ENCODE data around the gene ATXN1. TPM values are rescaled to one million over a fixed set of nuclear protein-coding genes. Genes with fewer than 3 reads are reported as not detected.

ATXN1 gene
- total RNA-seq, 1 donor from 2014 or later, result 64.5 TPM

DNA sequence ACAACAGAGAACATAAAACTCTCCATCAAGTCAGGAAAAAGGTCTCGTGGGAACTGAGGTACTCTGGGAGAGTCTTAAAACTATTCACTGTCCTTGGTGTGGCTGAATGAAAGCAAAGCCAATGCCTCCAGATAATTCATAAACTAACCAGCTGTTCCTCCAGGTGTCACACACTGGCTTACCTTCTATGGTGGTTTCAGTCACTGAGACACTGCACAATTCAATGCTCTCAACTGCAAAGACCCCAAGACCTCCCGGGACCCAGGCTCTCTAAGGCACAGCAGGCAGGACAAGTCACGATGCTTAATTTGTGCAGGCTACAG, 422.0 kb downstream of the ATXN1 start:
- peaks cover 72% of the 10 kb centered on the region for H3K4me1 Mint-ChIP-seq (ENCODE audit: low read depth)
- H3K27ac Mint-ChIP-seq (ENCODE audit: unreplicated experiment), result peak overlapping the region; percentile 92
- TF ChIP-seq, protein P1, sequence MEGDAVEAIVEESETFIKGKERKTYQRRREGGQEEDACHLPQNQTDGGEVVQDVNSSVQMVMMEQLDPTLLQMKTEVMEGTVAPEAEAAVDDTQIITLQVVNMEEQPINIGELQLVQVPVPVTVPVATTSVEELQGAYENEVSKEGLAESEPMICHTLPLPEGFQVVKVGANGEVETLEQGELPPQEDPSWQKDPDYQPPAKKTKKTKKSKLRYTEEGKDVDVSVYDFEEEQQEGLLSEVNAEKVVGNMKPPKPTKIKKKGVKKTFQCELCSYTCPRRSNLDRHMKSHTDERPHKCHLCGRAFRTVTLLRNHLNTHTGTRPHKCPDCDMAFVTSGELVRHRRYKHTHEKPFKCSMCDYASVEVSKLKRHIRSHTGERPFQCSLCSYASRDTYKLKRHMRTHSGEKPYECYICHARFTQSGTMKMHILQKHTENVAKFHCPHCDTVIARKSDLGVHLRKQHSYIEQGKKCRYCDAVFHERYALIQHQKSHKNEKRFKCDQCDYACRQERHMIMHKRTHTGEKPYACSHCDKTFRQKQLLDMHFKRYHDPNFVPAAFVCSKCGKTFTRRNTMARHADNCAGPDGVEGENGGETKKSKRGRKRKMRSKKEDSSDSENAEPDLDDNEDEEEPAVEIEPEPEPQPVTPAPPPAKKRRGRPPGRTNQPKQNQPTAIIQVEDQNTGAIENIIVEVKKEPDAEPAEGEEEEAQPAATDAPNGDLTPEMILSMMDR (IDR thresholded peaks at IDR 0.05), result no peak
- H3K9me3 Mint-ChIP-seq (ENCODE audit: low read depth), result peaks cover 3% of the 10 kb centered on the region
- H3K4me3 Mint-ChIP-seq (ENCODE audit: unreplicated experiment), result no peak overlapping the region
- no peak for DNase-seq (ENCODE audit: low spot score)
- H3K36me3 Mint-ChIP-seq (ENCODE audit: low read depth), result peaks cover 2% of the 10 kb centered on the region
- H3K27me3 Mint-ChIP-seq (ENCODE audit: low read depth), result no peaks in the 10 kb centered on the region

GRCh38 chr6:16338577-16339264, 422.5 kb downstream of the ATXN1 start:
- H3K9me3 Mint-ChIP-seq (ENCODE audit: low read depth), result peaks cover 3% of the 10 kb centered on the region
- peak overlapping the region; percentile 92 for H3K27ac Mint-ChIP-seq (ENCODE audit: unreplicated experiment)
- peaks cover 2% of the 10 kb centered on the region for H3K36me3 Mint-ChIP-seq (ENCODE audit: low read depth)
- H3K27me3 Mint-ChIP-seq (ENCODE audit: low read depth), result no peaks in the 10 kb centered on the region
- peak; percentile 96 for DNase-seq (ENCODE audit: low spot score)
- H3K4me3 Mint-ChIP-seq (ENCODE audit: unreplicated experiment), result peak overlapping the region; percentile 7
- peaks cover 69% of the 10 kb centered on the region for H3K4me1 Mint-ChIP-seq (ENCODE audit: low read depth)
- TF ChIP-seq, protein P1 (IDR thresholded peaks at IDR 0.05), result peak; percentile 86

DNA sequence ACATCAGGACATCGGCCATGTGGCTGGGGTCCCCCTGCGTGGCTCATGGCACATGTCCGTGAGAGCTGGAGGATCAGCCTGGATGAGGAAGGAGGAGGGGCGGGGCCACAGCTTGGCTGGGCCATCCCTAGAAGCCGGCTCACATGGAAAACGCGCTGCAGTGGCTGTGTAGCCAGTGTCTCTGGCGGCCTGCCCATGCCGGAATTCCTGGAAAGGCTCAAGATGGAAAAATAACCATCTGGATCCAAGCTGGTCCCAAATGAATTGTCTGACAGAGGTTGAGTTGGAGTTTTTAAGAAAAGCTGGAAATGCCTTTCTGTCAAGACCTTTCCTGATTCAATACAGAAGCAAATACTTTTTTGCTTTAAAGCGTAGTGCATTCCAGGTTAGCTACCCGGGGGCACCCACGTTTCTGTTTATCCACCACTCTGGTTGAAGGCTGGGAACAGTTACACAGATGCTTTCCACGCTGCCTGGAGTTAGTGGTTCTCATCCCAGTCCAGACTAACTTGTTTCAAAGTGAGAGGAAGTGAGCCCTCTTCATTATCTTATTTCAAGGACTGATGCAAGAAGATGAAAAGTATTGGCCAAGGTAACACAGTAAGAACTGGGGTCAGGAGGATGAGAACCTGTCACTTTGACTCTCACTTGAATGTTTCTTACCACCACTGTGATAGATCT, 423.8 kb downstream of the ATXN1 start:
- Mint-ChIP-seq H3K27me3 (ENCODE audit: low read depth) (no peaks in the 10 kb centered on the region), H3K9me3 (ENCODE audit: low read depth) (peaks cover under 1% of the 10 kb centered on the region), H3K36me3 (ENCODE audit: low read depth) (no peaks in the 10 kb centered on the region), H3K4me3 (ENCODE audit: unreplicated experiment) (no peak overlapping the region), H3K27ac (ENCODE audit: unreplicated experiment) (peak overlapping the region; percentile 88), H3K4me1 (ENCODE audit: low read depth) (peaks cover 65% of the 10 kb centered on the region)
- peak; percentile 95 for DNase-seq (ENCODE audit: low spot score)
- TF ChIP-seq, protein P1 (IDR thresholded peaks at IDR 0.05), result no peak

- no peaks in the 10 kb centered on the region for H3K36me3 Mint-ChIP-seq (ENCODE audit: low read depth)
- no peak overlapping the region for H3K4me3 Mint-ChIP-seq (ENCODE audit: unreplicated experiment)
- no peaks in the 10 kb centered on the region for H3K9me3 Mint-ChIP-seq (ENCODE audit: low read depth)
- H3K4me1 Mint-ChIP-seq (ENCODE audit: low read depth), result peaks cover 60% of the 10 kb centered on the region
- no peaks in the 10 kb centered on the region for H3K27me3 Mint-ChIP-seq (ENCODE audit: low read depth)
- peak overlapping the region; percentile 88 for H3K27ac Mint-ChIP-seq (ENCODE audit: unreplicated experiment)
- DNase-seq (ENCODE audit: low spot score), result no peak
- TF ChIP-seq, protein P1 (IDR thresholded peaks at IDR 0.05), result no peak
Observed at GRCh38 chr6:16336911-16337294, 424.4 kb downstream of the ATXN1 start.

- H3K36me3 Mint-ChIP-seq (ENCODE audit: low read depth), result no peaks in the 10 kb centered on the region
- no peak overlapping the region for H3K4me3 Mint-ChIP-seq (ENCODE audit: unreplicated experiment)
- peaks cover 60% of the 10 kb centered on the region for H3K4me1 Mint-ChIP-seq (ENCODE audit: low read depth)
- no peaks in the 10 kb centered on the region for H3K27me3 Mint-ChIP-seq (ENCODE audit: low read depth)
- H3K9me3 Mint-ChIP-seq (ENCODE audit: low read depth), result no peaks in the 10 kb centered on the region
- TF ChIP-seq, protein P1 (IDR thresholded peaks at IDR 0.05), result peak; percentile 22
- H3K27ac Mint-ChIP-seq (ENCODE audit: unreplicated experiment), result no peak overlapping the region
- no peak for DNase-seq (ENCODE audit: low spot score)
Observed at GRCh38 chr6:16336056-16336818, 425.0 kb downstream of the ATXN1 start.

Measured in chondrocyte (in vitro differentiated cells).